TTC549 (cell line): ENCODE results near the gene STIM1.
"Not testable (repeated sequence)": the region's sequence is repeated elsewhere in the genome, so short reads cannot be mapped to it uniquely, and the experiment has no call there.

Experiments used
- FAIRE-seq: peaks from 2 replicates; lab custom pipeline; 2012; peaks lifted over from hg19 to GRCh38; lab: Jason Lieb, UNC

The STIM1 gene

GRCh38 chr11:3885855-3886254, 30.4 kb downstream of the STIM1 start:
- FAIRE-seq: no peak

DNA sequence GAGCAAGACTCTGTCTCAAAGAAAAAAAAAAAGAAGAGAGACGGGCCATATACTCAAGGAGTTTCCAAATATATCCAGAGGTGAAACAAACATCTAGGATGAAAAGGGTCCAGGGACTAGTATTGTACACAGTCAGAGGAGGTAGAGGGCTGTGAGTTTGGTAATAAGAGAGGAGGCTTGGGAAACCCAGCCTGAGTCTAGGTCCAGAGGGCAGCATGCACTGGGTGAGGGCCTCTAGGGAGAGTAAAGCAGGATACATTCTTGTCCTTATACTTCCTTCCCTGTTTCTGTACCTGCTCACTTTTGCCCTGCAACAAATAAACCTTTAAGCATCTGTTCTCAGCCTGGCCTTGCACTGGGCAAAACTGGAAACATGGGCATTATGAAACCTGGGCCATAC, 31.5 kb downstream of the STIM1 start:
- FAIRE-seq: no peak

DNA sequence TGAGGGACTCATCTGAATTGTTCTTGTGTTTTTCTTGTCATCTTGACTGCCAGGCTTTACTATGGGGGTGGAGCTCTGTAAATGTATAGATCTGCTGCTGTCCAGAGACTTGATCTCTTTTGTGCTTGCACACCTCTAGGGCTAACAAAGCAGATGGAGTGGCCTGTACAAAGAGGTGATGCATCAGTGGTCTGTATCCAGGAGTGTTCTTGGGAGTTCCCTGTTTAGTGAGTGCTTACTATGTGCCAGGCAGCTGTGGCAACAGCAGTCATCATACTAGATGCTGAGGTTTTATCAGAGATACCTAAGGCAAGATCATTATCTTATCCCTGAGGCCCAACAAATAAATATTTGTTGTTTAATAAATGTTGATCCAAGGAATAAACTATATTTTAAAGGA, 33.4 kb downstream of the STIM1 start:
- FAIRE-seq: no peak

DNA sequence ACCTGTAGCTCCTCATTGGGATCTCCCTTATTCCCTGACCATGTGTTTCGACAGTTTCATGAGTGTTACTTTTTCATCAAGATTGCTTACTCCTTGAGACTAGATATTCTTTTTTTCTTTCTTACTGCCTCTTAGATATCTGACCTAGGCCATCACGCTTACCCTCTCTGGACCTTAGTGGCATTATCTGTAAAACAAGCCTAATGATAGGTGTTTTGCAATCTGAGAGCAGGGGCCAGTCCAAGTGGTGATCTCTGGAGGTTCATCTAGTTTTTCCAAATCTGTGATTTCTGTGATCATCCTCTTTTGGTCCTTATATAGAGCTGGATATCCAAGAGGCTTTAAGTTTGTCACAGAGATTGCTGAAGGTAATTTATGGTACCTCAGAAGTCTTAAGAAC, 34.5 kb downstream of the STIM1 start:
- no peak for FAIRE-seq

DNA sequence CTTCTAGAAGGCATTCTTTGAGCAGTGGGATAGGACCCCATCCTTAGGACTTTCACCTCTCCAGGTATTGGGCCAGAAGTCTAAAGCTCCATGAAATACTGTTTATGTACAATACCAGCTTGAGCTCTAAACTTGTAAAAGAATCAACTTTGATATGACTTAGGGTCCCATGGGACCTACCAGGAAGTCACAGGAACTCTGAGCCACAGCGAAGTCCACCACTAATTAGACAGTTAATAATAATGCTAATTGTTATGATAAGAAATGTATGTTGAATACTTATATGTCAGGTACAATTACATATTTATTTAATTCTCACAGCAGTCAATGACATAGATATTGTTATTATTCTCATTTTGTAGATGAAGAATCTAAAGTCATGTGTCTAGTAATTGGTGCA, 35.3 kb downstream of the STIM1 start:
- no peak for FAIRE-seq

- no peak for FAIRE-seq
Observed at GRCh38 chr11:3891751-3892150, 36.3 kb downstream of the STIM1 start.

DNA sequence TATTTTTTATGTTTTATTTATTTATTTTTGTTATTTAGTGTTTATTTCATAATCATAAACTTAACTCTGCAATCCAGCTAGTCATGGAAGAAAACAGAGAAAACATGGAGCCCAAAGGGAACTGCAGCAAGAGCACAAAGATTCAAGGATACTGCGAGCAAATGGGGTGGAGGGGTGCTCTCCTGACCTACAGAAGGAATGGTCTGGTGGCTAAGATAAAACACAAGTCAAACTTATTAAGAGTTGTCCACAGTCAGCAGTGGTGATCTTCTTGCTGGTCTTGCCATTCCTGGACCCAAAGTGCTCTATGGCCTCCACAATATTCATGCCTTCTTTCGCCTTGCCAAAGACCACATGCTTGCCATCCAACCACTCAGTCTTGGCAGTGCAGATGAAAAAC, 36.7 kb downstream of the STIM1 start:
- FAIRE-seq: no peak

DNA sequence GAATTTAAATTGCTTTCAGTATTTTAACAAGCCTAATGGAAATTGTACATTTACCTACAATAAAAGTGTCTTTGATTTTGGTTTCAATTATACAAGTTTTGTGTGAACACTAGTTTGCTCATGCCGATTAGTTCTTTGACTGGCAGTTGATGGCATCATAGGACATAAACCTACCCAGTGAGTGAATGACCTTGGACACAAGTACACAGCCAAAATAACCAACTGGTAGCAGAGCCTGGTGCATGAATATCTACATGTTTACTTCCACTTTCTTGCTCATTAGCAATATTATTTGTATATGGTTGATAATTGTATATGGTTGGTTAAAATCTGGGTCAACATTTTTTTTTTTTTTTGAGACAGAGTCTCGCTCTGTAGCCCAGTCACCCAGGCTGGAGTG, 37.8 kb downstream of the STIM1 start:
- no peak for FAIRE-seq

DNA sequence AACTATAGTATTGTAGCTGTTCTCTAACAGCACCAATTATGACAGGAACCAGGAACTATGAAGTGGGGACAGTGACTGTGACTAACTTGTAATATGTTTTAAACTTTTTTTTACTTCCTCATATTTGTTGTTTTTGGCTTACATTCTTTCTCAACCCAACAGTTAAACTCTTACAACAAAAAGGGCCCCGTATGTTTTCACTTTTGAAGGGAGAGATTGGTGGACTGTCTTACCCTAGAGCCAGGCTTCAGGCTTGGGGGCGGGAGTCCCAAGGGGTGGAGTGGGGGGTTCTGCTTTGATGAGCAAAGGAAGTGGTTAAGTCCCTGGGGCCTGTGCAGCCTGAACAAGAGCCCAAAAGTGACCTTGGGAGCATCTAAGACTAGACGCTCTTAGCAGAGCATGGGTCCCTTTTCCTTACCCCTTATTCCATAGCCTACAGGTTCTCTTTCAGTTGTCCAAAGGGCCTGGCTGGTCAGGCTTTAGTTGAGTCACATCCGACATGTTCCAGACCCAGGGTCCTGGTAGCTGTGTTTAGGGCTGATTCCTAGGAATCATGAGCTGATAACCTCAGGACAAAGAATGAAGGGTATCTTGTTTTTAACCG, 38.8 kb downstream of the STIM1 start:
- no peak for FAIRE-seq

GRCh38 chr11:3896644-3897043, 41.2 kb downstream of the STIM1 start:
- no peak for FAIRE-seq

- FAIRE-seq: not testable (repeated sequence)
Observed at GRCh38 chr11:3900230-3900629, 44.8 kb downstream of the STIM1 start.

DNA sequence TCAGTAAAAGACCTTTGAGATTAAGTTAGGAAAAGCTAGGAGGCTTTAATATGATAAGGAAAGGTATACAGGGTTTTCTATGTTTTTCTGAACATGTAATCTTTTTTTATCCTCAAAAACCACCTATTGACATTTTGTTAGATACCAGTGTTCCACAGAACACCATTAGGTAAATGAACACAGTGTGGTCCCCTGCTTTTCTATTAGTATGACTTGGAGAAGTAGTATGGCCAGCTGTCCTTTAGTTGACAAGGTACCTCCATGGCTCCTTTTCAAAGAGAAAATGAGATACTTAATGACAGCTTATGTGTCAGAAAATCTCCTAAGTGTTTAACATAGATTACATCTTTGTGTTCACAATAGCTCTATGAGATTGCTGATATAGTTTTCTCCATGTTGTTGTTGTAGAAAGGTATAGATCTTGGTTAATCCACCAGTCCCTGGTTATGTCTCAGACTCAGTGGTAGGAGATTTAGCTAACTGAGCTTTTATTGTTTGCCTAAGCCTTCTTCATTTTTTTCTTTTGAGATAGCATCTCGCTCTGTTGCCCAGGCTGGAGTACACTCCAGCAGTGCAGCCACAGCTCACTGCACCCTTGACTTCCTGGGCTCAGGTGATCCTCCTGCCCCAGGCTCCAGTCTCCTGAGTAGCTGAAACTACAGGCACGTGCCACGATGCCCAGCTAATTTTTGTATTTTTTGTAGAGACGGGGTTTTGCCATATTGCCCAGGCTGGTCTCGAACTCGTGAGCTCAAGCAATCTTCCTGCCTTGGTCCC, 46.0 kb downstream of the STIM1 start:
- no peak for FAIRE-seq

- FAIRE-seq: no peak
Observed at GRCh38 chr11:3902441-3902840, 47.0 kb downstream of the STIM1 start.

DNA sequence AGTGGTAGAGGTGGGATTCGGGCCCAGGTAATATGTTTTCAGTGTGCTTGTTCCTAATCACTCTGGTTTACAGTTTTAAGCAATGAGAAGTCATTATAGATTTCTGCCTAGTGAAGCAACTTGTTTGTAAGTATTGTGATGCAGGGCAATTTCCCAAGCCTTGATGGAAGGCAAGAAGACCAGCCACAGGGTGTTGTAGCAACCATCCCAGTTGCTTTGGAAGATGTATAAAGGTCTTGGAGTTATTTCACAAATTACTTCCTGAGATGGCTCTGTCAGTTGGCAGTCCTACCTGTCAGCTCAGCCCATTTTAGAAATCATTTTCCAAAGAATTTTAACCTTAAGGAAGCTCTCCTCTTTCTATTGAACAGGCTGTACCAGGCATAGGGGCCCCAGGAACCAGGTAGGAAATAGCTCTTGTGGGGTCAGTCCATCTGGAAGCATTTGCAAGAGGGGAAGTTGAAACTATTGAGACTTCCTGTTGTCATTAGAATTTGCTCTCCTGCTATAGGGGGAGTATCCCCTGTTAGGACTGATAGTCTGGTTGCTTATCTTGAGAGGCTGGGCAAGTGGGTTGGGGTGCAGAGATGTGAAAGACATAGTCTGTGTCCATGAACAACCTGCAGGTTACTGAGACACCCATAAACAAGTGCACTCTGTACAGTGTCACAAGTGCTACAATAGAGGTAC, 47.9 kb downstream of the STIM1 start:
- no peak for FAIRE-seq

DNA sequence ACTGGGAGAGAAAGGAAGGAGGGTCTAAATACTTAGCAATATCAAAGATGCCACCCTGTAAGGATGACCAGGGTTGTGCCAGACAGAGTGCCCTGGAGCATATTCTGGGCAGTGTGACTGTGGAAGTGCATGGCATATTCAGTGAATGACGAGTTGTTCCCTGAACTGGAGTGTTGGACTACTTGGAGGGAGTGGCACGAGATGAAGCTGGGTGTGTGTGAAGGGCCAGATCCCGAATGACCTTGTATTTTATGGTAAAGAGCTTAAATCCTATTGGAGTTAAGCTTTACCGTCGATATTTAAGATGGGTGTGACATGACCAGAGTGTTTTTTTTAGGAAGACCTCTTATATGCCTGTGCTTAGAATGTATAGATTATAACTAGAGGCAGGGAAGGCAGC, 48.8 kb downstream of the STIM1 start:
- no peak for FAIRE-seq

DNA sequence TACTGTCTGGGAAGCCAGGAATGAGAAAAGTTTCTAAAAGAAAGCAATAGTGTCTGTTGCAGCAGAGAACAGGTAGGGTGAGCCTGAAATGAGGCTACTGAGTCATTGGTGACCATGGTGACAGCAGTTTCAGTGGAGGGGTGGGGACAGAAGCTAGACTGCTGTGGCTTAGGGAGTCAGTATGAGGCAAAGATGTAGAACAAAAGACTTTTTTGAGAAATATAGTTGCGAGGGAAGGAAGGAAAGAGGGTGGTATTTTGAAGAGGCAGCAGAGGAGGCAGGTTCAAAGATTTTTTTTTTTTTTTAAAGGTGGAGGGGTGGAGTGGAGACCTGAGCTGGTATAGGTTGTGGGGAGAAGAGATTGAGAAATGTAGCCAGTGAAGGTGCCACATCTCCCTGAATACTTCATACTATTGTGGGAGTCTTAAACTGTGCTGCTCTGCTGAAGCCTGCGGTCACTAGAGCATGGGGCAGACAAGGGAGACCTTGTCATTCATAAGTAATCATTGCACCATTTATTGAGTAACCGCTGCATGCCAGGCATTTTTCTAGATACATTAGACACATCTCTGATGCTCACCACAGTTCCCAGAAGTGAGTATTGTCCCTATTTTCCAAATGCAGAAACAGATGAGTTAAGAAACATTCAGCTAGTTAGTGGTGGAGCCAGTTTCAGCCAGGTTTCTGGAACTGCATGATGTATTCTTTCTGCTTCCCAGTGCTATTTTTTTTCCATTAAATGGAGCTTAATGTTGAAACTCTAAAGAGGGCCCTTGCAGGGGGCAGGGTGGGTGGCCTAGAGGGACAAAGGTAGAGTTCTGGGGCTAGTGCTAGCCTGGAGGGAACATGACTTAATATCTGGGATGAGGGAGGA, 49.9 kb downstream of the STIM1 start:
- FAIRE-seq: no peak

GRCh38 chr11:3906166-3906565, 50.7 kb downstream of the STIM1 start:
- FAIRE-seq: no peak

DNA sequence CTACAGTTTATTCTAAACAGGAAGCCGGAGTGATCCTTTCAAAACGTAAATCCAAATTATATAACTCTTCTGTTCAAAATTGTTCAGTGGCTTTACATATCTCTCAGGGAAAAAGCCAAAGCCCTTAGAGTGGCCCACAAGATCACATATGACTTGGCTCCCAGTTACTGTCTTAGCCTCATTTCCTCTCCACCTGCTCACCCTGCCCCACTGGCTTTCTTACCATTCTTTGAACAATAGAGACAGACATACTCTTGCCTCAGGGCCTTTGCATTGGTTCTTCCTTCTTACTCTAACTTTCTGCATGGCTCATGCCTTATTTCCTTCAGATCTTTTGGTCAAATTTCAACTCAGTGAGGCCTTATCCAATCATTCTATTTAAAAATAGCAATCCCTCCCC, 52.1 kb downstream of the STIM1 start:
- no peak for FAIRE-seq

- FAIRE-seq: no peak
Observed at GRCh38 chr11:3909901-3910300, 54.4 kb downstream of the STIM1 start.

DNA sequence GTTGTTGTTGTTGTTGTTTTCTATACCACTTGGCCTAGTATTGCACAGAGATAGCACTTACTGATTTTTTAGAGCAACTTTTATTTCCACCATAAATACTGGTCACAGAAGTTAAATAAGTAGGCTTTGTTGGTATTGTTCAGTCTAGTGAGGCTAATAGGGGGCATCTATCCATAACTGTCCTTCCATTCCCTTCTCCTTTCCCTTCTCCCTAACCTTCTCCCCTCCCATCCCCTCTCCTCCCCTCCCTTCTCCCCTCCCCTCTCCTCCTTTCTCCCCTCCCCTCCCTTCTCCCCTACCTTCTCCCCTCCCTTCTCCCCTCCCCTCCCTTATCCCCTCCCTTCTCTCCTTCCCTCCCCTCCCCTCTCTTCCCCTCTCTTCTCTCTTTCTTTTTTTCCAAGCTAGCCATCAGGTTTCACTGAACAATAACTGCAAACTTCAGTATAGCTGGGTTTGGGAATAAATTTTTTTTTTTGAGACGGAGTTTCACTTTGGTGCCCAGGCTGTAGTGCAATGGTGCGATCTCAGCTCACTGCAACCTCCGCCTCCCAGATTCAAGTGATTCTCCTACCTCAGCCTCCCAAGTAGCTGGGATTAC, 56.5 kb downstream of the STIM1 start:
- FAIRE-seq: no peak

- no peak for FAIRE-seq
Observed at GRCh38 chr11:3913921-3914320, 58.5 kb downstream of the STIM1 start.

DNA sequence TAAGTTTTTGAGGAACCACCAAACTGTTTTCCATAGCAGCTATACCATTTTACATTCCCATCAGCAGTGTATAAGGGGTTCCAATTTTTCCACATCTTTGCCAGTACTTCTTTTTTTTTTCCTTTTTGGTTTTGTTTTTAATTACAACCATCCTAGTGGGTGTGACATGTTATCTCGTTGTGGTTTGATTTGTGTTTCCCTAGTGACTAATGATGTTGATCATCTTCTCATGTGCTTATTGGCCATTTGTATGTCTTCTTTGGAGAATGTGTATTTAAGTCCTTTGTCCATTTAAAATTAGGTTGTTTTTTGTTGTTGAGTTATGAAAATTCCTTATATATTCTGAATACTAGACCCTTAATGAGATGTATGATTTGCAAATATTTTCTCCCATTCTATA, 59.3 kb downstream of the STIM1 start:
- no peak for FAIRE-seq
